HG03108 (cell line): ENCODE measurements around the gene RBPJ.

Source experiments
- ATAC-seq: cut with Tn5 transposase; IDR thresholded peaks from one replicate; pipeline ENCODE4 v1.9.1; 2021; ENCODE audit warnings: moderate library complexity; ENCODE audit not compliant: unreplicated experiment

RBPJ gene

DNA sequence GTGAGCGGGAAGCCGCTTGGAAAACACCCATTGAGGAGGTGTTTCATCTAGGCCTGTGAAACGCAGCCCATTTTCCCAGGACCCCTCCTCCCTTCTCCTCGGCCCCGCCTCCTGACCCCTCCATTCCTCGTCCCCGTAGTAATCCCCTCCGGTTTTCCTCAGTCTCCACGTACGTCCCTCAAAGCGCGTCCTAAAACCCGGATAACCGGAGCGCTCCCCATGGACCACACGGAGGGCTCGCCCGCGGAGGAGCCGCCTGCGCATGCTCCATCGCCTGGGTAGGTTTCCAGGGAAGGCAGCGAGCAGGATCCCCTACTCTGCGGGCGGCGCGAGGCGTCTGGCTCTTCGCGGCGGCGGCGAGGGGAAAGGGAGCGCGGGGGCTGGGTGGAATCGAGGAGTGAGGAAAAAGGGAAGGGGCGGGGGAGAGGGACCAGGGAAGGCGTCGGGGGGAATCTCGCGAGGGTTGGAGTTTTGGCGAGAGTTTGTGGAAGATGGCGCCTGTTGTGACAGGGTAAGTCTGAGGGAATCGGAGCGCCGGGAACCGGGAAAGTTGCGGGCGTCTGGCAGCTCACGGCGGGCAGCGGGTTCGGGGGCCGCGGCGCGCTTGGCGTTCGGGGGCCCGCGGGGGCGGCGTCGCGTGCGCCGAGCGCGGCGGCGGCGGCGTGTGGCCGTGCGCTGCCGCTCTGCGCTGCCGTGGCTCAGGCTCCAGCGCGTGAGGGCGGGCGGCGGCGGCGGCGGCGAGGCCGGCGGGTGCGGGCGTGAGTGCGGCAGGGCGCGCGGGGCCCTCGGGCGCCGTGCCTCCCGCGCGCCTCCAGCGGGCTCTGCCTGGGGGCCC lies at the start of gene RBPJ:
Gene RBPJ (plus strand): TSS at position 477 of the 835 bp plus-strand sequence. CDS start 15 bp downstream, at position 492.
- peak; percentile 15 for ATAC-seq

DNA sequence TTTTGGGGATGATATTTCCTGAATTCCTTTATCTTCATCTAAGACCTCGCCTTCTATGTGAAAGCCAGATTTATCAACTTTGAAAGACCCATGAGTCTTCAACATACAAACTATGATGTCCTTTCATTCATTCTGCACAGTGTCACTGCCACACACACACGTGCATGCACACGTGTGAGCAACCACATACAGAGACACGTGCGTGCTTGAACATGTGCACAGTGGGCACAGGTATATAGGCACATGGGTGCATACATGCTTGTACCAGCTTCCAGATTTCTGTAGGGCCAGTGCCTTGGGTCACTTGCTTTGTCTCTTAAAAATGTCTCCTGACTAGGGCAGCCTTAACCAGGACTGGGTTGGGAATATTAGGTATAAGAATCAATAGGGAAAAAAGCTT lies 49.1 kb upstream of the RBPJ start:
- no peak for ATAC-seq

DNA sequence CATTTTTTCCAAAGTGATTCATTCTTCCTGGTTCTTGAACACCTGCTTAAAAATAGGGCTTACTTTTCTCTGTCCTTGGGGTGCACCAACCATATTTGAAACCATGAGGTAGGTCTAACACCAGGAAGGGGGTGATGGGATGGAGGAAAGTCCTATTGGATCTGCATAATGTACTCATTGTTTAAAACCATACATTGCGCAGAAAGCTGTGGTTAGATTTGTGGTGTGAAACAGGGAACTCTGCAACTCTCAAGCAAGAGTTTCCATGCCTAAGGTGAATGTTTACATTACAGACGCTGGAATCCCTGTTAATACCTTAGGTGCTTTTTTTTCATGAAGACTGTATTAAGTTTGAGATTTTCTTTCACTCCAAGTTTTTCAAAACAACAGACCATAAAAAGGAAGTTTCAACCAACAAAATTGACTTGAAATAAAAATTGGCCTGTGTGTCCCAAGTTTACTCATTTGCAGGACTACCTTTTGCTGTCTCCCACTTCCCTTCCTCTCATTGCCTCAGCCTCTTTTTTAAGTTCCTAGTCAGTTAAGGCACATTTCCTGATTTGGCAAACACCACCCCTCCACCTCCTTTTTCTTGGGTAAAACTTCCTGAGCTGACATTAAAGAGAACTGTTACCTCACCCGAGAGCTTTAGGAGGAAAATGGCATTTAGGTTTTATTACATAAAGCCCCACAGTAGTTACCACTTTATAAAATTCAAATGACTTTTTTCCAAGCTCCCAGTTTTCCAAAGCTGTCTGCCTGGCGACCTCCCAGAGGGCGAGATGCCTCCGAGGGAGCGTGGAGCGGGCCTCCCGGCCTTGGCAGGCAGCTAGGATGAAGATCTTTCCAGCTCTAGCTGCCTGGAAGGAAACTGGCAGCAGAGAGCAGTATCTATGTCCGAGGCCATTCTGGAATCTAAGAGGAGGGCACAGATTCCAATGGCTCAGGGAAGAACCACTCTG lies 47.9 kb upstream of the RBPJ start:
- ATAC-seq: no peak

DNA sequence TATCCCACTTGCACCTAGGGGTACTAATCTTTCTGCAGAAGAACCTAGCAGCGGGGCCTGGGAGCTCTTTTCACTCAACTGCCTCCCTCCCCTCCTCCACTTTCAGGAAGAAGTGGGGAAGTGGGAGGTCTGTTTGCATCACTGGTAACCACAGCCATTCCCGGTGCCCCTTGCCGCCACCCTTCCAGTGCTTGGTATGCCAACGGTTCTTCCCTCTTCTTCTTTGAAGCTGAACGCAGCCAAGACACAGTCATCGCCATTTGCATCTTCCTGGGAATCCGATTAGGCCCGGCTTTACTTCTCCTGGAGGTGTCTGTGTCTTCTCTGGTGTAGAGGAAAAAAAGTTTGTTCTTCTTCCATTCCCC lies 47.2 kb upstream of the RBPJ start:
- ATAC-seq: no peak

DNA sequence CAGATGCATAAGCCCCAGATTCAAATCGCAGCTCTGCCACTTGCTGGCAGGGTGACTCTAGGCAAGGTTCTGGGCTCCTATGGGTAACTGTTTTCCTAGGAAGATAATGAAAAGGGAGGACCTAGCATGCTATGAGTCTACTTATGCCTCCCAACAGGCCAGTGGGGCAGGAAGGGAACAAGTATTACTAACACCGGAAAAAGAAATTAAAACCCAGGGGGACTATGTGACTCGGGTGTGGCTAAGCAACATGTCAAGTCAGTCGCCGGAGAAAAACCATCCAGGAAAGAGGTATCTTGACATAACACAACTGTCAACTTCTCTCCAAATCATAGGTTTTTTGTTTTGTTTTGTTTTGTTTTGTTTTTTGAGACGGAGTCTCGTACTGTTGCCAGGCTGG lies 45.5 kb upstream of the RBPJ start:
- ATAC-seq: no peak

DNA sequence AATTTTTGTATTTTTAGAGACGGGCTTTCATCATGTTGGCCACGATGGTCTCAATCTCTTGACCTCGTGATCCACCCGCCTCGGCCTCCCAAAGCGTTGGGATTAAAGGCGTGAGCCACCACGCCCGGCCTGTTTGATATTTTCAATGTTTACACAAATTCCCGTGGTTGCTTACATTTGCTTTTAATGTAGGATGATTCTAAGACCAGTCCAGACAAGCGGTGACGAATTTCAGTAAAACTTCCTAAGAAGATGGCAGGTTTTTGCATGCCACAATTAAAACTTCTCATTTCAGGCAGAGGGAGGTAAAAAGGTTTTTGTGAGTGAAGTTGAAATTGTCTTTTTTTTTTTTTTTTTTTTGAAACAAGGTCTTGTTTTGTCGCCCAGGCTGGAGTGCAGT lies 41.4 kb upstream of the RBPJ start:
- ATAC-seq: no peak

DNA sequence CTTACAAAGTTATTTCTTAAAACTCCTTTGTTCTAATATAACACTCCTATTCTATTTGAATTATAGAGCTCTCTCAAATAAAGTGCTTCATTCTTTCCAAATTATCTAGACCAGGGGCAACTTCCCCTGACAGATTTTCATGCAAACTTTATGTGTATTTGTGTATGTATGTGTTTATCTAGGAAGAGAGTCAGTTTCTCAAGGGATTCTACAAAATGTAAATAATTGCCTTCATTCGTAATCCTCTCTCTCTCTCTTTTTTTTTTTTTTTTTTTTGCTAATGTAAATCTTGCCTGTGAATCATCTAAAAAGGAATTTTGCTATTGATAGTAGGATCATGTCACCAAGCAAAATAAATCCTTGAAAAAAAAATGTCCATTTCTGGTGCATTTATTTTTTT lies 38.9 kb upstream of the RBPJ start:
- ATAC-seq: no peak

DNA sequence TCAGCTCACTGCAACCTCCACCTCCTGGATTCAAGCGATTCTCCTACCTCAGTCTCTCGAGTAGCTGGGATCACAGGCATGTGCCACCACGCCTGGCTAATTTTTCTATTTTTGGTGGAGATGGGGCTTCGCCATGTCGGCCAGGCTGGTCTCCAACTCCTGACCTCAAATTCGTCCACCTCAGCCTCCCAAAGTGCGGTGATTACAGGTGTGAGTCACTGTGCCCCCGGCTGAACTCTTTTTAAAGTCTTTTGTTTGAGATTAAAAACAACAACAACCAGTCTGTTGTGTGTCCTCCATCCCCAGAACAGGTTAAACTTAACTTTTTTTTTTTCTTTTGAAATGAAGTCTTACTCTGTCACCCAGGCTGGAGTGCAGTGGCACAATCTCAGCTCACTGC lies 36.3 kb upstream of the RBPJ start:
- ATAC-seq: no peak

DNA sequence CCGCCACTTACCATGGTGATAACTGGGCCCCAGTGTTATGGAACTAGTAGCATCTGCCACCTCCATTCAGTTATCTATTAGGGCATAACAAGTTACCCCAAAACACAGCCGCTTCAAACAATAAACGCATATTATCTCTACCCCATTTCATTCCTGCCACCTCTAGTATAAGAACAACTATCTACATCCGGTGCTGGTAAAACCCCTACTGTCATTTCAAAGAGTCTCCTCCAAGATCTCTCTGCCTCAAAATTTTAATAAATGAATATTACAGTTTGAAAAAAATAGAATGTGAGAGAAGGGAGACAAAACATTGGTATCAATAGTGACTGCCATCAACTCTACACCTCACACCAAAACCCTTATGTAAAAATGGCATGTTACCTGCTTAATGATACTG lies 35.5 kb upstream of the RBPJ start:
- no peak for ATAC-seq

DNA sequence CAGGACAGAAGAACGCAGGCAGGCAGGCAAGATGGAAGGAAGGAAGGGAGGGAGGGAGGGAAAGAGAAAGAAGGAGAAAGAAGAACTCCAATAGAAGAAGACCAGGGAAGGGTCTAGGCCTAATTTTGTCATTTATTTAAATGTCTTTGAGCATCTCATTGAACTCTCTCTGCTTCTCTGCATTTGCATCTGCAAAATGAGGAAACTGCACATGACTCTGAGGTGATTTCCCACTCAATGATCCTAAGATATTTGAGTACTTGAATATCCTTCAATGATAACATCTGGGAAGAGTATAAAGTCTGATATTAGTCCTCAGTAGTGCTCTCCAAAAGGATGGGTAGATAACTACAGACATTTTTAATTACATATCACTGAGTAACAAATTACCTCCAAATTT lies 33.1 kb upstream of the RBPJ start:
- no peak for ATAC-seq

DNA sequence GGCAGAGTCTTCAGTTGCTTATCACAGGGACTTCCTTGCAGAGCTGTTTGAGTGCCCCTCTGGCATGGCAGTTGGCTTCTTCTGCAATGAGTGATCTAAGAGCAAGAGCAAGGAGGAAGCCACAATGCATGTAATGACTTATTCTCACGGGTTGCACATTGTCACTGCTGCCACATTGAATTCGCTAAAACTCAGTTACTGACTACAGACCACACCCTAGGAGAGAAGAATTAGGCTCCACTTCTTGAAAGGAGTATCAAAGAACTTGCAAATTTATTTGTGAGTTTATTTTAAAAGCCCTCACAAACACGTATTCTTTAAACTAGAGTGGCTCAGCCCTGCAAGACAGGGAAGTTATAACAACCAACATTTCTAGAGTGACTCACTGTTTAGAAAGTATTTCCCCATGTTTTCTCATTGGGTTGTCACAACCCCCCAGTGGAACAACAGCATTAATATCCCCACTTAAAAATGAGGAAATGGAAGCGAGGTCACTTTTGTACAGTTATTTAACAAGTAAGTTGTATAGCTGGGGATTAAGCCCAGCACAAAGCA lies 32.4 kb upstream of the RBPJ start:
- ATAC-seq: peak; percentile 75

DNA sequence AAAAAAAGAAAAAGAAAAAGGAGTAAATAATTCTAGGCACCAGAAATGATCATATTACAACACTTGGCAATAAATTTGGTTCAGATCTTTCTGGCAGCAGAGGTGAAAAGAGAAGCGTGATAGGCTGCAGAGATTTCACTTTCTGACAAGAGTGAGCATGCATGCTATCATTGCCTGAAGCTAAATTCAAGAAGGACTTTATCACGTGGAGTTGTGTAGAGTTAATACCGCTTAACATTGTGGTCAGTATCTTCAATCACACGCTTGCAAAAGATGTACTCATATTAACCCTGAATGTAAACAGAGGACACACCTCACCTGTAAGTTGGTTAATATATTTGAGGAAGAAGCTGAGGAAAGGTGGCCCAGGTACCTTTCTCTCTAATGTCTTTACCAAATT lies 31.4 kb upstream of the RBPJ start:
- ATAC-seq: no peak

DNA sequence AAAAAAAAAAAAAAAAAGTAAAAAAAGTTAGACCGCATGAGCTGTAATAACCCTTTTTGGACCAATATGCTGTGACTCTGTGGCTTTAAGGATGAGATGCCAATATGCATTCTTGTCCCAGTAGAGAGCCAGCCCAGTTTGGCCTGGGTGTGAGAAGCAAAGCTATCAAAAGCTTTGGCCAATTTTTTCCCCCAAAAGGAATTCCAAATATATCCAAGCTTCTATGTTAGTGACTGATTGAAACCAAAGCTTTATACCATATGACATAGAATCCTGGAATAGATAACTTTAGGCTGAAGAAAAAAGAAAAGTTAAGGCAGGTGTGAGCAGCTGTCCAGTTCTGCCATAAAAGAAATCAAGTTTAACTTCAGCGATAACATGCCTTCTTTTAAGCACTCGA lies 30.5 kb upstream of the RBPJ start:
- ATAC-seq: no peak

DNA sequence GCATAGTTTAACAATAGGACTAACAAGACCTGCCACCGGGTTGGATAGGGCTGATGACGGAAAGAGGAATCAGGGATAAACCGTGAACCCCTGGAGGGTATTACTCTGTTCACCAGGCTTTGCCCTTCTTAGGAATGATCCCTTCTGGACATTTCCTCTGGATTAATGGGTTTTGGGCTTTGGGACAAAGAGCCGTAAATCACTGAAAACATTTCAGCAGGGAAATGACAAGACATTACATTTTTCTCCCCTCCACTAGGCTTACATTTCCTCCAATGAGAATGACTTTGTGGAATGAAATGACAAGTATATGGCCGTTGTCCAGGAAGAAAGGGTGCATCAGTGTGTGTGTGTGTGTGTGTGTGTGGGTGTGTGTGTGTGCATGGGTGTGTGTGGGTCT lies 25.9 kb upstream of the RBPJ start:
- no peak for ATAC-seq

DNA sequence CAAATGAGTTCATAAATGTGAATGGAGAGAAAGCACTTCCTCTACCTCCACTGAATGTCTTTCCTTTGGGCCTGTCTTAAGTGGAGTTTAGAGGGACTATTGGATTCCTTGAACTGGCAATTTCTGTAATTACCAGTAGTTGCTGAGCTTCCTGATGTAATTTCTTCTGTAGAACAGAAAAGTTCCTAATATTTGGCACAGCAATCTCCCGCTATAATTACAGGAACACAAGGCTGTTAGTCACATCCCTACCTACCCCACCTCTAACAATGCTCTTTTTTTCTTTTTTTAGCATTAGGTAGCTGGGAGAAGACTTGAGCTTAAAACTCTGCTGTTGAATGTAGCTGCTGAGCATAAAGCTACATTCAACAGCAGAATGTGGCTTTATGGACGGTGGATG lies 24.8 kb upstream of the RBPJ start:
- no peak for ATAC-seq

DNA sequence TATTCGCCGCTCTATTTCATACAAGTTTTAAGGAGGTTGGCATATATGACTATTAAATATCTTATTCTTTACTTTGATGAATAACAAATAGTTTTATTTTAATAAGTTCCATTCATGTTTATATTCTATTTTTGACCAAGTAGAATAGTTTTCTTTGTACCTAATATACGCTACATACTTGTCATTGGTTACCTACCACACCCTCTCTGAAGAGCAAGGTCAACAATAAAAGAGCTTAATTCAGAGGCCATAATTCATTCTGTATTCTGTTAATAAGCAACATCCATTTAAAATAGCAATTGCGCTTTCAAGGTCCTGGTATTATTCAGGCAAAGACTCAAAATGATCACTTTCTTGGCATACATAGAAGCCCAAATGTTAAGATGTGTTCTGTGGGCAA lies 24.3 kb upstream of the RBPJ start:
- ATAC-seq: no peak

DNA sequence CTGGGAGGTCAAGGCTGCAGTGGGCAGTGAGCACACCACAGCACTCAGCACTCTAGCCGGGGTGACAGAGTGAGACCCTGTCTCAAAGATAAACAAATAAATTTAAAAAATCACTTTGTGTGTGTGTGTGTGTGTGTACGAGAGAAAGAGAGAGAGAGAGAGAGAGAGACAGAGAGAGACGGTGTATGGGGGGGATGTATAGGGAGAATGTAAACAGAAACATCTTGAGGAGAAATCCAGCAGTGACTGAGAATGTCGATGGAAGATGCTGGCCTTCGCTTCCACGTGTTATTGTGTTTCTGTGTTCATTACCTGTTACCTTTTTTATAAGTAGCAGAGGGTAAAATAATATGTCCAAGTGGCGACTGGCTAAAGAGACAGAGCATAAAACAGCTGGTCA lies 23.6 kb upstream of the RBPJ start:
- ATAC-seq: no peak

DNA sequence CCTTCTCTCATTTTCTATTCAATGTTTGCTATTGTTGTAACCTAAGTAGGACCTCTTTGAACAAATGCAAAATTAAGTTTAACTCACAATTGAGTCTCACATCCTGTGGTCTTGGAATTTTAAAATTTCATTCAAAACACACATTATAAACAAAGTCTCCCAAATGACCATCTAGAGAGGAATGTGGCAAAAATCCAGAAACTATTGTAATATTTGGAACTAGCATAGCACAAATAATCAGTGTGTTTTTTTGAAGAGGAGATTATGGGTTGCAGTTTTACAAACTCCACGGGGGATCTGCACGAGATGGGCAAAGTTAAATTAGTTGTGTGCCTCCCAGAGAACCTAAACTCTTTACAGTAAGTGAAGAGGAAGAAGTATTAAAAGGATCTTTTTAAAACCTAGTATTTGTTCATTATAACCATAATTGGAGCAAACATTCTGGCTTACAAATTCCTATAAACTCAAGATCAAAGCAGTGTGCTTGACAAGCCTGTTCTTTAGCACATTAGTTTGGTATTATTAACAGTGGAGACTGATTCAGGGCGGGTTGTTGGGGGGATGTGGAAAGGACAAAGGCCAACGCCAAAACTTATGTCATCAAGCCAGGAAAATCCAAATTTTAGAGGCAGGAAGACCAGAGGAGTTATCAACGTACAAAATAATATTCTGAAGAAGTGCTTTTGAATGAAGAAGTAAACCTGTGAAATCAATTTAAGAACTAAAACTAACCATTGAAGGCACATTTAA lies 22.4 kb upstream of the RBPJ start:
- ATAC-seq: no peak

DNA sequence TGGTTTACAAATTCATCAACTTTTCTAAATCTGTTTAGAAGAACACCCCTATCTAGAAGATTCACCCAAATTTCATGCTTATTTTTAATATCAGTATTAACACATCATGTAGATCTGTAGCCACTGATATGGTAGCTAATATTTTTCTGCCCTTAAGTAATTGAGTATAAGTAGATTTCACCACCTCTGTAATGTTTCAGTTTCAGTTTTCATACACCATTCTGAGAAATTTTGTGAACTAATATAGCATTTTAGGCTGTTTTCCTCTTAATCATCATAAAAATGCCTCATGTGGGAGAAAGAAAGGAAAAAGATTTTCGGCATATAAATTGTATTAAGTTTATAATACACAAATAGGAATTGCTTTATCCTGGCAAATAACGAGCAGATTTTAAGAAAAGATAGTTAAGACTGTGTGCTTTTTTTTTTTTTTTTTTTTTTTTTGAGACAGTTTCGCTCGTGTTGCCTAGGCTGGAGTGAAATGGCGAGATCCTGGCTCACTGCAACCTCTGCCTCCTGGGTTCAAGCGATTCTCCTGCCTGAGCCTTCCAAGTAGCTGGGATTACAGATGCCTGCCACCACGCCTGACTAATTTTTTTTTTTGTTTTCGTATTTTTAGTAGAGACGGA lies 21.4 kb upstream of the RBPJ start:
- ATAC-seq: no peak
